NOMO-1 (cell line): ENCODE data around the gene OBP2B.
"Not testable (repeated sequence)": the region's sequence is repeated elsewhere in the genome, so short reads cannot be mapped to it uniquely, and the experiment has no call there.

Experiments
- DNase-seq, 2 experiments: peaks; one replicate each; lab custom pipeline; 2025; ENCODE audit not compliant: unreplicated experiment in 2 of 2; lab: John Stamatoyannopoulos, UW

Gene OBP2B

DNA sequence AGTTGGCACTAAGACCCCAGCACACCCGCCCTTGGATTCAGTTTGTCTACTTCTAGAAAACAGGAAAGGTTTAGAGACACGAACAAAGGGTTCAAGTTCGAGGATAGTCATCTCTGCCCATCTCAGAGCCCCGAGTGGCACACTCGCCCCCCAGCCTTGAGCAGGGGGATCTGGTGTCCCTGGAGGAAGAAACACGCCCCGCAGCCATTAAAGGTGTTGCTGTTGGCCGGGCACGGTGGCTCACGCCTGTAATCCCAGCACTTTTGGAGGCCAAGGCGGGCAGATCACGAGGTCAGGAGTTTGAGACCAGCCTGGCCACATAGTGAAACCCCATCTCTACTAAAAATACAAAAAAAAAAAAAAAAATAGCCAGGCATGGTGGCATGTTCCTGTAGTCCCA is 39.4 kb downstream of the OBP2B start:
- DNase-seq, result not testable (repeated sequence)

DNA sequence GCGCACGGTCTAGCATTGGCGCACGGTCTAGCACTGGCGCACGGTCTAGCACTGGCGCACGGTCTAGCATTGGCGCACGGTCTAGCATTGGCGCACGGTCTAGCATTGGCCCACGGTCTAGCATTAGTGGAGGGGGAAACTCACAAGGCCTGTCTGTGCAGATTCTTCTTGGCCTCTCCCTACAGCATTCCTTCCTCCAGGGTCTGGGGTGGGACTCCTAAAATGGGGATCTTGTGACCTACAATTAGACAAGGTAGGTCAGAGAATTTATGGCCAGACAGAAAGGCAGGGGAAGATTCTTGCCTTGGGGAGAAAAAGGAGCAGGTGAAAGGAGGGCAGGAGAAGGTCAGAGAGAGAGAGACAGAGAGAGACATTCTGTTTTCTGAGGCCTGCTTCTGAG is 39.9 kb downstream of the OBP2B start:
- DNase-seq, result no peak

DNA sequence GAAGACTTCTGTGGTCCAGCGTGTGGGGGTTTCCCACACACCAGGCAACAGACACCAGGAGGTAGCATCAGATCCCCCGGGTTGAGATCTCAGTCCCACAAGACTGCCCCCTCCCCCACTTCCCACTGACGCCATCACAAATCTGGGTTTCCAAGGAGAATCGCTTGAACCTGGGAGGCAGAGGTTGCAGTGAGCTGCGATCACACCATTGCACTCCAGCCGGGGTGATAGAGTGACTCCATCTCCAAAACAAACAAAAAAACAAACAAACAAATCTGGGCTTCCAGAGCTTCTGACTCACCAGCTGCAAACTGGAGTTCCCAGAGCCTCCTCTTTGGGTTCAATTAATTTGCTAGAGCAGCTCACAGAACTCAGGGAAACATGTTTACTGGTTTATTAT is 40.6 kb downstream of the OBP2B start:
- no peak for DNase-seq

DNA sequence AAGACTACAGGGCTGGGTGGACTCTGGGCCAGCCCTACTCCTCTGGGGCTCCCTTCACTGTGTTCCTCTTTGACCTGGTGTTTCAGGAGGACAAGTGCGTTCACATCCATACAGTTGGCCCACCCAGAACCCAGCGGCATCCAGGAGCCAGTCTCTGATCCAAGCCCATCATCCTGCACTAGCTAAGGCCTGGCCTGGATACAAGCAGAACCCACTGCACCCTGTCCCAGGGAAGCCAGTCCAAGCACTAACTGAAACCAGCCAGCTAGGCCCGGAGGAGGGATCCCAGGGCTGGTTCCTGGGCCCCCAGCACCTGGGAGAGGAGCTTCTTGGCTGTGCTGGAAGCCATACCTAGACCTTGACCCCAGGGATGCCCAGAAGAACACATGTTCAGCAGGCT is 41.3 kb downstream of the OBP2B start:
- DNase-seq, result no peak

DNA sequence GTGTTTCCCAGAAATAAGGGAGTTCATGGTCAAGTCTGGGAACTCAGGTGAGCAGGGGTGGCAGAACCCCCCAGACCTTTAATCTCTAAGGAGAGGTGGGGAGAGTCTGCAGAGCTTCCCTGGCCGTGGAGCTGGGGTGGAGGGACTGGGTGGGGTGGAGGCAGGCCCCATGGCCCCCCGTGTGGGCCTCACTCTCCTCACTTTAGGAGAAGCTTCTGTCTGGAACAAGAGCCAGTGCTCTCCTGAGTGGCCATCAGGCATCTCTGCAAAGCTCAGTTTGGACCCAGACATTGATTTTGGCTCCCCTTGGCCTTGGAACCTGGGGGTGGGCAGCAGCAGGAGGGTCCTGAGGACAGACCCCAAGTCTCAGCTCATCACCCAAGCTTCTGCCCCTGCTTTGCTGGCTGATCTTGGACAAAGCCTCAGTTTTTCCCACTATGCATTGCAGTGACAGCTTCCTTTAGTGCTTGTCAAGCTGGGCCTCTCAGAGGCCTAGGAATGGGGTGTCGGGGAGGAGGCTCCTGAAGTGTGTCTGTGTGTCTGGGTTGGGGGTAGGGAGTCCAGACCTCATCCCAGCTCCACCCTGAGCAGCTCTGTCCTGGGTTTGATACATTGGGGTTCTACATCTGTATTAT is 41.8 kb downstream of the OBP2B start:
- no peak for DNase-seq

DNA sequence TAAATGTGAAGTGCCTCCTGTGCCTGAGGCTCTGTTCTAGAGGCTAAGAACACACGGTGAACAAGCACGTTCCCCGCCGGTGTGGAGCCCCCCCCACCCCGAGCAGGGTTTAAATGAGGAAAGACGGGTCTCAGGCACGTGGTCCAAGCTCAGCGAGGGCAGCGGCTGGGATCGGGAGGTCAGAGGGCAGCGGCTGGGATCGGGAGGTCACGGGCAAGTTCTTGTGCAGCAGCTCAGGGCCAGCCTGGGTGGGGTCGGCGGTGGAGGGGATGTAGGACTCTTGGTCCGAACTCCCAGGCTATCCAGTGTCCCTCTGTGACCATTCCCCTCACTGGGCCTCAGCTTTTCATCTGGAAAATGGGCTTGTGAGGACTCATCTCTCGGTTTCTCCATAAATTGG is 42.7 kb downstream of the OBP2B start:
- no peak for DNase-seq

DNA sequence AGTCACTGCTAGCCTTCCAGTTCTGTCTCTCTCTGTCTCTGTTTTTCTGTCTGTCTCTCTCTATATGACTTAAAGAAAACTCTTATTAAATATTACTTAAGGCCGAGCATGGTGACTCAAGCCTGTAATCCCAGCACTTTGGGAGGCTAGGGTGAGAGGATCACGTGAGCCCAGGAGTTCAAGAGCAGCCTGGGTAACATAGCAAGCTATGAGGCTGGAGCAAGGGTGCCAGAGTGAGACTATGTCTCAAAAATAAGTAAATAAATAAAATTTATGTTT is 43.7 kb downstream of the OBP2B start:
- DNase-seq, result no peak

DNA sequence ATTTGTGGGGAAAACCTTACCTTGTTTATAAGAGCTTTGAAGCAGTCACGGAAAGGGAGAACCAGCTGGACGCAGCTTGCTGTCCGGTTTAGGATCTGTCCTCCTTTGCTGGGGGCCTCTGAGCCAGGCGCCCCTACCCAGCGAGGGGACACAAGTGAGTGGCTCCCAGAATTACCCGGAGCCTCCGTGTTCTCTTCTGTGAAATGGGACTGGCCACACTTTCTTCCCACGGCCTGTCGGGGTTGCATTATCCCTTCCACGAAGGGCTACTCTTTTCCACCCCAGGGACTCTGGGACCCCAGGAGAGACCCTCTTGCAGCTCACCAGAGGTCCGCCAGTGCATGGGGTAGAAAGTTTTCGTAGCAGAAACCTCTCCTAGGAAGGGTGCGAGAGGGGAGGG is 44.9 kb downstream of the OBP2B start:
- no peak for DNase-seq

DNA sequence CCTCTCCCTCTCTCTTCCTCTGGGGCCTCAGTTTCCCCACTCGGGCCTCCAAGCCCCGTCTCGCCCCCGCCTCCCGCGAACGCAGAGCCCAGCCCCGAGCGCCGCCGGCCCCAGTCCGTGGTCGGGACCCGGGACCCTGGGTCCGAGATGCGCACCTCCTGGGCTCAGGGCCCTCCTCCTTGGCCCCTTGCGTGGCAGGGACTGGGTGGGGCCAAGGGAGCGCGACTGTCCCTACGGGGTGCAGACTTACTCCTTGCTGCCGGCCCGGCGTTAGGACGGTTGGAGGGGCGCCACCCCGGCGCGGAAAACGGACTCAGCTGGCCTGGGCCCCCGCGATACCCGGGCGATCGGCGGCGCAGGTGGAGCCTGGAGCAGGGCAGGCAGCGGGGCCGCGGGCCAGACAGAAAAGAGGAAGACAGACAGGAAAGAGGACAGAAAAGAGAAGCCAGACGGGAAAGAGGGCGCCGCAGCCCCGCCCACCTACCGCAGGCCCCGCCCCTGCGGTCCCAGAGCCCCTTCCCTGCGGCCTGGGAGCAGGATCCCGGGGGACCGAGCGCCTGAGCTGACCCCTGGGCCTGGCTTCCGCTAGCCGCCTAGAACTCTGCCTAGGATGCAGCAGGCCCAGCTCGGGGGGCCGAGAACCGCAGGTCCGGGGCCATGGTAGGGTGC is 45.4 kb downstream of the OBP2B start, which contains the start of gene GBGT1:
GBGT1 (minus strand) TSS at position 411 of the 669 bp plus-strand sequence. CDS start 1,502 bp downstream, outside the sequence.
- DNase-seq, result peak; percentile 75 to 76

DNA sequence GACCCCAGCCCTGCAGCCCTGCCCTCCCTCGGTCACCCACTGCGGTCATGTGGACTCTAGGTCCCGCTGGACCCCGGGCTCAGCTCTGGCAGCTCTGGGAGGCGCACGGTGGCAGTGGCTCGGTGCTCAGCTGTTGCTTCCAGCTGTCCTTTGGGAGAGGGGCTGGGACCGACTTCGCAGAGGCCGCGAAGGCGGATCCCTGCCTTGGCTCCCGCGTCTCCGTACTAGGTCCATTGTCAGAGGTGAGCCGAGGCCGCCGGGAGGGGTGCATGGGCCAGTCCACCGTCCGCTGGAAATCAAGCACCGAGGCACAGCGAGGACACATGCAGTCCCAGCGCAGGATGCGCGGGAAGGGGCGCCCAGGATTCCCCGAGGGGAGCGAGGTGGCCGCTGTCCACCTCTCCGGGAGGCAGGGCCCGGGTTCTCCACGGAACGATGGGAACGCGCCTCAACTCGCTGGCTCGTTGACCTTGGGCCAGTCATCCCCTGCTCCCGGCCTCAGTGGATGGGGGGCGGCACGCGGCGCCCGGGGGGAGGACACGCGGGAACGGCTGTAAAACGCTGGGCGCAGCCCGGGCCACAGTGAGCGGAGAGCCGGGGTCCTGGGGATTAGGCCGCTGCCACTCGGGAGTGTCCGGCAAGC is 46.1 kb downstream of the OBP2B start:
- DNase-seq, result no peak

DNA sequence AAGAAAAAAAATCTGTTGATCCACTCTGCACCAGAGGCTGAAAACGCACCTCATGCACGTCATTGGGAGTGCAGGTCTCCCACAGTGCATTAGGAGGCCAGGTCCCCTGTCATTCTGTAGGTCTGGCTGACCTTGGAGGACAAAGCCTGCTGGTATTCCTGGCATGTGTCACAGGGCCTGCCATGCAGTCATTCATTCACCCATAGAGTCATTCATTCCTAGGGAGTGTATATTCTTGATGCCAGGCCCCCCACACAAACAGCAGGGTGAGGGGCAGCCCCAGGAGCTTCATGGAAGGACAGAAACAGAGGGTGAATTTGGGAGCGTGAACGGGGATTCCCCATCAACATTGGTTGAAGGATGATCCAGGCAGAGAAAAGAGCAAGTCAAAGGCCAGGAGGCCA is 47.5 kb downstream of the OBP2B start:
- DNase-seq, result no peak

DNA sequence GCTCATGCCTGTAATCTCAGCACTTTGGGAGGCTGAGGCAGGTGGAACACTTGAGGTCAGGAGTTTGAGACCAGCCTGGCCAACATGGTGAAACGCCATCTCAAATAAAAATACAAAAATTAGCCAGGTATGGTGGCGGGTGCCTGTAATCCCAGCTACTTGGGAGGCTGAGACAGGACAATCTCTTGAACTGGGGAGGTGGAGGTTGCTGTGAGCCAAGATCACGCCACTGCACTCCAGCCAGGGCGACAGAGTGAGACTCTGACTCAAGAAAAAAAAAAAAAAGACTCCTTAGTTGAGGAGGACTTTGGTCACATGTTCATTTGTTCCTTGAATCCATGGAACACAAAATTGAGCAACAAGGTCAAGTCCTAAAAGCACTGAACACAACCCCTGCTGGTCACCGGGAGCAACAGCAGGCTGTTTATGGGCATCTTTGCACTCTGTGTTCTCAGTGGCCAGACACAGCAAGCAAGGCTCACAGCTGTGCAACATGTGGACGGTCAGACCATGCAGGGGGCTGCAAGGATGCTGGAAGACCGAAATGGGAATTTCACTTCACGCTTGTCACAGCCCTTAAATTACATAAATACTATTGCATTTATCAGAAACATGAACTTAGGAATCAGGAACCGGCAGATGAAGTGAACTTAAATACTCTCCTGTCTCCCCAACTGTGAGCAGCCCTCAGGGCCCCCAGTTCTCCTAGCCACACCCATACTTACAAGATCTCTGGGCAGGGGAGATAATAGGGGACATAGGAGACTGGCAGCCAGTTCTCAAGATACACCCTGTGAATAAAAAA is 48.1 kb downstream of the OBP2B start:
- DNase-seq, result peak; percentile 26 to 48

DNA sequence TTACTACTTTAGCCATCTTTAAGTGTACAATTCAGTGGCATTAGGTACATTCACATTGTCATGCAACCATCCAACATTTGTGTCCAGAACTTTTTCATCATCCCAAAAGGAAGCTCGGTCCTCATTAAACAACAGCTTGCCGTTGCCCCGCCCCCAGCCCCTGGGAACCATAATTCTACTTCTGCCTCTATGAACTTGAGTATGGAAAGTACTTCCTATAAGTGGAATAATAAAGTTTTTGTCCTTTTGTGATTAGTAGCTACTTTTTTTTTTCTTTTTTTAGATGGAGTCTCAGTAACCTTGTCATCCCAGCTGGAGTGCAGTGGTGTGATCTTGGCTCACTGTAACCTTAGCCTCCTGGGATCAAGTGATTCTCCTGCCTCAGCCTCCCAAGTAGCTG is 50.4 kb downstream of the OBP2B start:
- no peak for DNase-seq
